ENCODE data around the gene MOV10L1.
"Not testable (repeated sequence)": the region's sequence is repeated elsewhere in the genome, so short reads cannot be mapped to it uniquely, and the experiment has no call there.

The MOV10L1 gene

GRCh38 chr22:50199829-50200460 is 110.1 kb downstream of the MOV10L1 start:
- DNase-seq = peak in 1 of 56 donors; percentile 45

GRCh38 chr22:50200461-50201190 is 110.8 kb downstream of the MOV10L1 start, which contains the start of gene SELENOO:
SELENOO (plus strand) TSS chr22:50201011; CDS start chr22:50201037, 26 bp downstream.
- peak in 55 of 56 donors; percentile 67 to 97 (median 92) for DNase-seq

GRCh38 chr22:50201191-50202129 is 111.7 kb downstream of the MOV10L1 start:
- DNase-seq = peak in 2 of 56 donors; percentile 51 to 65

- no peak for DNase-seq
Observed at GRCh38 chr22:50202130-50202666, 112.4 kb downstream of the MOV10L1 start.

GRCh38 chr22:50203288-50203687 is 113.5 kb downstream of the MOV10L1 start:
- DNase-seq = no peak

- no peak for DNase-seq
Observed at GRCh38 chr22:50204571-50204970, 114.8 kb downstream of the MOV10L1 start.

GRCh38 chr22:50204998-50205397 is 115.2 kb downstream of the MOV10L1 start:
- DNase-seq = not testable (repeated sequence)

- DNase-seq = no peak
Observed at GRCh38 chr22:50205781-50206569, 116.2 kb downstream of the MOV10L1 start.

- peak in 4 of 56 donors; percentile 35 to 46 (median 41) for DNase-seq
Observed at GRCh38 chr22:50206599-50206998, 116.8 kb downstream of the MOV10L1 start.

- DNase-seq = no peak
Observed at GRCh38 chr22:50207383-50208140, 117.8 kb downstream of the MOV10L1 start.

- DNase-seq = no peak
Observed at GRCh38 chr22:50208430-50208938, 118.7 kb downstream of the MOV10L1 start.

GRCh38 chr22:50208939-50209892 is 119.4 kb downstream of the MOV10L1 start:
- no peak for DNase-seq

- peak in 23 of 56 donors; percentile 6 to 70 (median 35) for DNase-seq
Observed at GRCh38 chr22:50209893-50210292, 120.1 kb downstream of the MOV10L1 start.

GRCh38 chr22:50210378-50211139 is 120.8 kb downstream of the MOV10L1 start:
- DNase-seq = no peak

GRCh38 chr22:50211147-50211546 is 121.3 kb downstream of the MOV10L1 start:
- DNase-seq = no peak

Measured in nucleus accumbens (tissue), 56 donors.